ENCODE data around the gene PELO. TPM values are rescaled to one million over a fixed set of nuclear protein-coding genes. Genes with fewer than 3 reads are reported as not detected.

The PELO gene
- total RNA-seq (2011; cell fraction: chromatin; rRNA removed; ENCODE audit: low replicate concordance), result 9.5 and 12.0 TPM in 2 replicates
- 16.2 TPM in 2 replicates for total RNA-seq (2011; cell fraction: nucleolus; rRNA removed)
- total RNA-seq (2011; cell fraction: nucleoplasm; rRNA removed), result 12.4 and 14.2 TPM in 2 replicates
- total RNA-seq (2014; rRNA removed) (11.9 and 14.5 TPM in 2 replicates), total RNA-seq (2014; rRNA removed; fragmentation: Illumina TruSeq; extraction: Trizol) (9.5 and 9.8 TPM in 2 replicates), total RNA-seq (2015; rRNA removed; fragmentation: Illumina TruSeq; extraction: Trizol) (11.4 and 11.5 TPM in 2 replicates), total RNA-seq (2021) (9.6 and 11.3 TPM in 2 replicates), polyA plus RNA-seq (2011; rRNA removed) (13.5 and 14.6 TPM in 2 replicates), polyA plus RNA-seq (2014; fragmentation: Illumina TruSeq; extraction: Trizol) (9.3 TPM in 2 replicates), polyA plus RNA-seq (2014; fragmentation: Nextera tagmentation; extraction: Ambion mirVana) (1 to 10 TPM; 5.8 to 8.9 TPM), polyA plus RNA-seq (2014; rRNA removed) (8.3 and 10.7 TPM in 2 replicates), polyA minus RNA-seq (2011; rRNA and poly(A)+ RNA removed) (15.5 and 15.9 TPM in 2 replicates), Bru-seq, nascent RNA (percentile 91 among the genes with signal in this experiment), BruChase-seq, experiment 1, labeled RNA remaining after a 2-hour chase (percentile 87 among the genes with signal in this experiment), BruChase-seq, experiment 2, labeled RNA remaining after a 6-hour chase (percentile 85 among the genes with signal in this experiment)
- 11.2 and 11.5 TPM in 2 replicates for polyA plus RNA-seq (2011; cell fraction: cytosol; rRNA removed)
- 7.1 and 12.1 TPM in 2 replicates for polyA plus RNA-seq (2011; cell fraction: nucleus; rRNA removed)
- 7.6 and 7.7 TPM in 2 replicates for polyA plus RNA-seq (2012)
- 9.7 and 10.3 TPM in 2 replicates for polyA minus RNA-seq (2011; cell fraction: cytosol; rRNA and poly(A)+ RNA removed)
- polyA minus RNA-seq (2011; cell fraction: nucleus; rRNA and poly(A)+ RNA removed), result 13.2 and 28.7 TPM in 2 replicates
- long read RNA-seq, experiment 1, partial matches to known transcripts, result 83 of 88 reads
- long read RNA-seq, experiment 1, other reads (novel, unspliced or antisense), result 5 of 88 reads
- long read RNA-seq, experiment 2, partial matches to known transcripts, result 40 of 41 reads
- long read RNA-seq, experiment 2, other reads (novel, unspliced or antisense), result 1 of 41 reads
- long read RNA-seq, experiment 3, partial matches to known transcripts, result 47 of 48 reads
- long read RNA-seq, experiment 3, other reads (novel, unspliced or antisense), result 1 of 48 reads

GRCh38 chr5:52787600-52788504, at the start of gene PELO, which contains the start of gene ITGA1:
Gene PELO, plus strand, starts transcription at chr5:52787916. Its CDS starts 12,479 bp downstream, at chr5:52800395.
Gene ITGA1, plus strand, starts transcription at chr5:52787916. Its CDS starts 438 bp downstream, at chr5:52788354.
- POLR2A ChIA-PET, result interaction anchor here (0.6 to 0.8 kb wide), 2 partner anchors 9 to 12 kb away, joined by 3 read pairs; no protein-coding TSS in a partner anchor
- H3K4me2 ChIP-seq (ENCODE audit: insufficient read depth, low read length), result peak within 1 kb of the TSS; percentile 2; the same call in 1 of the 2 replicates
- H3K9ac ChIP-seq (ENCODE audit: insufficient read depth in 1 of 2, low read depth in 2 of 2, low read length in 2 of 2), result no peak within 1 kb of the TSS
- peak; percentile 45 for ATAC-seq
- no peaks in the 10 kb centered on the region for H3K36me3 ChIP-seq (ENCODE audit: control insufficient read depth, insufficient read depth, low read length)
- 35% methylated on average over 30 of the region's 61 CpGs for WGBS (ENCODE audit: insufficient coverage, low coverage, missing lambda C conversion rate)
- no peak for FAIRE-seq
- CTCF ChIA-PET (ENCODE audit: low intra/inter-chr PET ratio), result interaction anchor here (1.5 kb wide), 1 partner anchor 128 kb away, joined by 4 read pairs; no protein-coding TSS in a partner anchor
- no peaks in the 10 kb centered on the region for H3K9me3 ChIP-seq (replicated peaks; ENCODE audit: control insufficient read depth, insufficient read depth, low read depth, low read length)
- no peak within 1 kb of the TSS for H3K27ac ChIP-seq (ENCODE audit: extremely low read depth, low read depth, low read length)
- H3K4me3 ChIP-seq, result no peak within 1 kb of the TSS
- TF ChIP-seq ZBTB33 (CRISPR knock-in tag; IDR thresholded peaks at IDR 0.05), result peak; percentile 38; the same call in 1 of the 2 replicates
- TF ChIP-seq VEZF1 (CRISPR knock-in tag; IDR thresholded peaks at IDR 0.05), result peak; percentile 34; the same call in 1 of the 2 replicates
- no peak for TF ChIP-seq ZNF311 (CRISPR knock-in tag; IDR thresholded peaks at IDR 0.05)
- no peaks in the 10 kb centered on the region for H3K79me2 ChIP-seq (ENCODE audit: control insufficient read depth, insufficient read depth, low read length)
- H3K4me1 ChIP-seq (replicated peaks in 1 of 2; ENCODE audit: control insufficient read depth in 2 of 2, insufficient read depth in 2 of 2, low read length in 2 of 2), result peaks cover 0 to 9% of the 10 kb centered on the region in 2 experiments; a peak in 2 of 5 replicates
- BruUV-seq (replicated peaks), result no TSS peak
- no peak within 1 kb of the TSS for H2AFZ ChIP-seq (ENCODE audit: low read depth, low read length)
- no peak for DNase-seq (ENCODE audit: extremely low read depth in 1 of 4, low spot score in 3 of 4)
- H4K20me1 ChIP-seq (replicated peaks; ENCODE audit: control insufficient read depth, insufficient read depth, low read length), result no peaks in the 10 kb centered on the region
- H3K9me1 ChIP-seq (ENCODE audit: control insufficient read depth, insufficient read depth, low read length), result no peaks in the 10 kb centered on the region
- intact Hi-C loops (cut with micrococcal nuclease), result loop anchor here (1.0 kb wide), 1 partner anchor 127 kb away; no protein-coding TSS in a partner anchor
- H3K27me3 ChIP-seq (ENCODE audit: control insufficient read depth in 2 of 2, insufficient read depth in 2 of 2, low read length in 2 of 2), result peaks cover 0 to 10% of the 10 kb centered on the region in 2 experiments; a peak in 2 of 5 replicates
- in situ Hi-C loops (cut with MboI), result no loop called here
